ENCODE data around the gene ERGIC3.
"Not testable (repeated sequence)": the region's sequence is repeated elsewhere in the genome, so short reads cannot be mapped to it uniquely, and the experiment has no call there.

Gene ERGIC3

DNA sequence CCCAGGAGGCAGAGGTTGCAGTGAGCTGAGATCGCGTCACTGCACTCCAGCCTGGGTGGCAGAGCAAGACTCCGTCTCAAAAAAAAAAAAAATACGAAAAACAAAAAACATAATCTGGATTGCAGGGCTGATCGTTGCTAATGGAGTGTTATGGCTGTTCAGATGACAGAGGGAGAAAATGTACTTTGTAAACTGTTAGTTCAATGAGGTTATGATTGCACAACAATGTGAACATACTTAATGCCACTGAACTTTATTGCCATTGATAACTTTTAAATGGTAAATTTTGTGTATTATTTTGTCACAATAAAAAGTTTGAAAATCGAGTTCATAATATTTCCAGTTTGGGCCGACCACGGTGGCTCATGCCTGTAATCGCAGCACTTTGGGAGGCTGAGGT, 22.9 kb upstream of the ERGIC3 start:
- no peak for DNase-seq (ENCODE audit: low read depth)

DNA sequence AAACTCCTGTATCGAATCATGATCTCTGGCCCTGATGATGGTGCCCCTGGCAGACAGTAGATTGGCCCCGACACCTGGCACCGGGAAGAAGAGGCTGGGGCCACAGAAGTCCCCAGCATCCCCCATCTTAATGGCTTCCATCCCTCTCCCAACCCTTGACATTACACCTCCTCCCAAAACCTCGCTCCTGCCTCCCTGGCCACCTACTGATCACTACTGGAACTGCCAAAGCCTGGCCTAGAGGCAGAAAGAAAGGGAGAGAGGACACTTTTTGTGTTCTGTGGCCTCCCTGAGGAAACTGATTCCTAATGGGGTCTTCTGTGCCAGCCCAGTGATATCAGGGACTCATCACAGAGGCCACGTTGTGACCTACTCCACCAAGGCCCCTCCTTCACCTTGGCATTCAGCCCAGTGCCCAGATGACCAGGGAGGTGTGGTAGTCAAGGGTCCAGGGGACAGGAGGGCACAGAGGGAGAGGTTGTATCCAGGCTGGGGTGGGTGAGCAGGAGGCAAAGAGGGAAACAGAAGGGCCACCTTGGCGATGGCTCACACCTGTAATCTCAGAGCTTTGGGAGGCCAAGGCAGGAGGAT, 18.5 kb upstream of the ERGIC3 start:
- DNase-seq (ENCODE audit: low read depth), result no peak

DNA sequence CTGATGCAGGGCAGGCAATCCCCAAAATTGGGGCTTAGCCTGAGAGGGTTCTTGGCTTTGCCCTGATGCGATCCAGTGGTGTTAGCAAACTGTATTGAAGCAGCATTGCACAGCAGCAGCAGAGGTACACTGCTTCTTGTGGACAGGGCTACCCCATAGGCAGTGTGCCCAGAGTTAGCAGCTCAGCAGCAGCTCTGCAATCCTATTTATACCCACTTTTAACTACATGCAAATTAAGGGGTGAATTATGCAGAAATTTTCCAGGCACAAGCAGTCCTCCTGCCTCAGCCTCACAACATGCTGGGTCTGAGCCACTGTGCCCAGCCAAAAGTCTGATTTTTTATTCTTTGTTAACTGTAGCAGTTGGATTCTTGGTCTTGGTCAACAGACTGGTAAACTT, 16.2 kb upstream of the ERGIC3 start:
- DNase-seq (ENCODE audit: low read depth), result no peak

DNA sequence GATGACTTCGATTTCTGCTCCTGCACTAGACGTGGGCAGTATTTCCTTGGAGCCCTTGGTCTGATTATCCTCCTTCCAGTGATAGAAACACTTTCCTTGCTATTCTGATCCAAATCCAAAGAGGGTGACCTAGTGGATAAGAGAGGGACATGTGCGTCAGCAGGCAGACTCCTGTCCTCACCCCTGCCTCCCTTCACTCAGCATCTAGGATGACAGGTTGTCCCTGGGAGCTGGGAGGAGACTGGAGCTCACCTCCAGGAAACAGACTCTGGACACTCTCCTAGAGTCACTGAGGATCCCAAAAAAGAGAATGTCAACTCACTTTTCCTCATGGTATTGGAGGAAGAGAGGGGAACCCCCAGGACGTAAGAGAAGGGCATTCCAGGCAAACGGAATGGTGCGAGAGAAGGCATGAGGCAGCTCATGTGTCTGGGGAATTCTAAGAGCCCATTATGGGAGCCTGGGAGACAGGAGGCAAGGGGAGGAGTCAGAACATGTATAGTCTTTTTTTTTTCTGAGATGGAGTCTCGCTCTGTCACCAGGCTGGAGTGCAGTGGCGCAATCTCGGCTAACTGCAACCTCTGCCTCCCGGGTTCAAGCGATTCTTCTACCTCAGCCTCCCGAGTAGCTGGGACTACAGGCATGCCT, 14.6 kb upstream of the ERGIC3 start:
- DNase-seq (ENCODE audit: low read depth), result no peak

DNA sequence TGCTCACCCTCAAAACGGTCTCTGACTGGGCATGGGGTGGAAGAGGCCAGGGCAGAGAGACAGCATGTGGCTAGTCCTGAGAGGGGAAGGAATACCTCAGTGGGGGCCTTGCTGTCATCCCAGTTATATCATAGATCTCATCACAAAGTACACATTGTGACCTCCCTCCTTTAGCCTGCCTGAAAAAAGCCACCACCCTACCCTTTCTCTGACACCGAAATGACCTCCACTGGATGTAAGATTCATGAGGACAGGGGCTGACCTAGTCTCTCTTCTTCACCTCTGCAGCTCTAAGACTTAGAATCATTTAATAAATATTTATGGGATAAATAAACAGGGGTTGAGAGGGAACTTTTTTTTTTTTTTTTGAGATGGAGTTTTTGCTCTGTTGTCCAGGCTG, 12.3 kb upstream of the ERGIC3 start, which contains the start of gene C20orf173:
TSS of gene C20orf173 (minus strand) at position 101 of the 400 bp plus-strand sequence. CDS start 279 bp downstream, outside the sequence.
- DNase-seq (ENCODE audit: low read depth), result no peak

DNA sequence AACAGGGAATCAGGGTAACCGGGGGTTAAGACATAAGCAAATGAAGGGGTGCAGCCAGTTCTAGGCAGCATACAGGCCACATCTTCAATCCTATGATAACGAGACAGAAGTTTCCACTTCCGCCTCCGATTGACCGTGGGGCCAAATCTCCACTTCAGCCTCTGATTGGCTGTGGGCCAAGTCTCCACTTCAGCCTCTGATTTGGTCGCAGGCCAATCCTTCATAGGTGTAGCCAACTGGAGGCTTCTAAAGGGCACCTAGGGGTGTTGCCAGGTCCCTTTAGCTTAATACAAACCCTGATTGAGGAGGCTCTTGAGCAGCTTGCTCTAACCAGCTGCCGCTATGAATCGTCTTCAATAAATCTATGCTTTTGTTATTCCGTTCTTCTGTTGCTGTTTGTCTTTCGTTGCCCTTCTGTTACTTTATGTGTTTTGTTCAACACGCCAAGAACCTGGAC, 2.1 kb upstream of the ERGIC3 start:
- no peak for DNase-seq (ENCODE audit: low read depth)

DNA sequence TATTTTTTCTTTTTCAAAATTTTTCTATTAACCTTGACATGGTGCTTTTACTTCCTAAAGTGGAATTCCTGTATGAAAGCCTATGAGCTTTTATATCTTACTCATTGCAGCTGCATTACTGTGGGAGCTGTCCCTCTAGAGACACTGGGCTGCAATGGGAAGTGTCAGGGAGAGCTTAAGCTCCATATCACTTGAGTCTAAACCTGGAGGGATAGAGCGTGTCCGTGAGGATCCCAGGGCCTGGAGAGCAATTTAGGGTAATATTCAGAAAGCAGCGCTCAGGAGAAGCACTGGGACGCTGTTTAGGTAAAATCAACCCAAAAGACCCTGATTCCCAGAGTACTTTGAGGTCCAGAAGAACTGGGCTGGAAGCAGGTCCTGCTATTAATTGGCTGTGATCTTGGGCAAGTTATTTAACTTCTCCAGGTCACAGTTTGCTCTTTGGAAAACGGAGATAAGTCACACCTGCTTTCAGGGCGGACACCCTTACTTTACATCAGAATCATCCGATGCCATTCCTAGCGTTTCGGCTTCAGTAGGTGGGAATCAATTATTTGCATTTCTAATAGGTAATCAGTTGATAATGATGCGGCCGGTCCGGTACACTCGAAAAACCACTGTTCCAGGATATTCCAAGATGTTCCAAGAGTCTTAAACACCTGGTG, 628 bp upstream of the ERGIC3 start:
- no peak for DNase-seq (ENCODE audit: low read depth)

DNA sequence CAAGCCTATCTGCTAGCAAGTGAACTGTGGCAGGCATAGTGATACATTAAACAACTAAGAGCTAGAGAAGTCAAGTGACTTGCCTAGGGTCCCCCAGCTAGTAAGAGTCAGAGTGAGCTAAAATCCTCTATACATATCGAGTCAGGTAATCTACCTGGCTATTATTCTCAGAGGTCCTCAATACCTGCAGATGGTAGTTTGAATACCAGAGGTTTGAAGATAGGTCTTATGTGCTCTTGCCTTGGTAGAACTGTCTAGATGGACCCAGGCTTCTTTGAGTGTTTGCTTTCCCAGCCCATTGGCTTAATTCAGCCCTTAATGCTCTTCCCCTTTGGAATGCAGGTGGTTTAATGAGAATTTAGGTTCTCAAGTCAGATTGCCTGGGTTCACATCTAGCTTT, 1.1 kb downstream of the ERGIC3 start:
- no peak for DNase-seq (ENCODE audit: low read depth)

DNA sequence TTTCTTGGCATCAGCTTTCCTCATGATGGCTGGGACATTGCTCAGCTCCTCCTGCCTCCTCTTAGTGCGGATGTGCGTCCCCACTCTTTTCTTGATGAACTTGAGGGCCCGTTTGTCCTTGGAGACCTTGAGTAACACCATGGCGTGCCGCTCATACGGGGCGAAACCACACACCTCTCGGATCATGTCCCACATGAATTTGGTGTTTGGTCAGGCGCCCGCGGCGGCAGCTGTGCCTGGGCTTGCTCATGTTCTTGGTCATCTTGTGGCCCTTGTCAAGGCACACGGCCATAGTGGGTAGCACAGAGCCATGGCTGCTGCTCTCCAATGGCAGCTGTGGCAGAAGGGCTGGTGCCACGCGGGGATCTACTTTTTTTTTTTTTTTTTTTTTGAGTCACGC, 2.6 kb downstream of the ERGIC3 start:
- DNase-seq (ENCODE audit: low read depth), result no peak

DNA sequence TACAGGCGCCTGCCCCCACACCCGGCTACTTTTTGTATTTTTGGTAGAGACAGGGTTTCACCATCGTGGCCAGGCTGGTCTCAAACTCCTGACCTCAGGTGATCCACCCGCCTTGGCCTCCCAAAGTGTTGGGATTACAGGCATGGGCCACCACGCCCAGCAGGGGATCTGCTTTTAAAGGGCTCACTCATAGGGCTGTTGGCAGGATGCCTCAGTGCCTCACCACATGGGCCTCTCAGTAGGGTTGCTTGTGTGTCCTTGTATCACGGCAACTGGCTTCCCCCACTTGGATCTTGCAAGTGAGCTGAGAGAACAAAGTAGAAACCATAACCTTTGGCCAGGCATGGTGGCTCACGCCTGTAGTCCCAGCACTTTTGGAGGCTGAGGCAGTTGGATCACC, 3.1 kb downstream of the ERGIC3 start:
- DNase-seq (ENCODE audit: low read depth), result not testable (repeated sequence)

DNA sequence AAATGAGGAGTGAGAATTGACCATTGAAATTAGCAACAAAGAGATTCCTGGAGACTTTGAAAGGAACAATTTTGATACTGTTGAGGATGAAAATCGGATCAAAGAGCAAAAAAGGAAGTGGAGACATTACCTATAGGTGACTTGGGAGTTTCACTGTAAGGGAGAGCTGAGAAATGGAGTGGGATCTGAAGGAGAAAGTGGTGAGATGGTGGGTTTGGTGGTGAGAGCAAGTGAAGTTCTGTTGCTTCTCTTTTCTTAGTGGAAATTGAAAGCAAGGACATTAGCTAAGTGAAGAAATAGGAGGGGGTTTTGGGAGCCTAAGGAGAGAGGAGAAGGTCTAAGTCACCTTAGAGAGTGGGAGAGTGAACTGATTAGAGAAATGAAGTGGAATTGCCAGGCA, 4.2 kb downstream of the ERGIC3 start:
- DNase-seq (ENCODE audit: low read depth), result no peak

DNA sequence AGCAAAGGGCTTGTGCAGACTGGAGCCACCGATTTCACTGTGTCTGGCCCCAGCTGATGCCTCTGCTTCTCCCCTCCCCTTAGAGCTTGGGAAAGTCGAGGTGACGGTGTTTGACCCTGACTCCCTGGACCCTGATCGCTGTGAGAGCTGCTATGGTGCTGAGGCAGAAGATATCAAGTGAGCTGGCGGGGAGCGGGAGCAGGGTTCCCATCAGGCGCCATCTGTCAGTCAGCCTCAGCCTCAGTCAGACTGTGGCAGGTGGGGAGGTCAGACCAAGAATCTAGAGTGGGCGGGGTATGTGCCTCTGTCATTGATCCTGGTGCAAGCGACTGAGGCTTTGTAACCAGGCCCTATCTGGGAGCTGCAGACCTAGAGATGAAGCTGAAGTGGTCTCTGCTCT, 5.5 kb downstream of the ERGIC3 start:
- DNase-seq (ENCODE audit: low read depth), result no peak

DNA sequence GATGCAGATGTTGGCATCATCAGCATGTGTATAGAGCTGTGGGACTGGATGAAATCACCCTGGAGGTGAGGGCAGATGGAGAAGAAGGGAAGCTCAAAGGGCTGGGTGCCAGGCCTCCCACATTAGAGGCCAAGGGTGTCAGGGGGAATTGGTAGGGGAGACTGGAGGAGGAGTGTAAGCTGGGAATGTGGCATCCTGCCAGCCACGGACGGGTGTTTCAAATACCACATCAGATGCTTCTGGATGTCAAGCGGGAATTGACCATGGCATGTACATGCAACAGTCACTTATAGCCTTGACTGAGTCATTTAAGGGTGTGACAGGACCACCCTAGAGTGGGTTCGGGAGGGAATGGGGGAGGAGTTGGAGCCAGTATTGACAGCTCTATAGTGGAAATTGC, 9.6 kb downstream of the ERGIC3 start:
- DNase-seq (ENCODE audit: low read depth), result no peak

DNA sequence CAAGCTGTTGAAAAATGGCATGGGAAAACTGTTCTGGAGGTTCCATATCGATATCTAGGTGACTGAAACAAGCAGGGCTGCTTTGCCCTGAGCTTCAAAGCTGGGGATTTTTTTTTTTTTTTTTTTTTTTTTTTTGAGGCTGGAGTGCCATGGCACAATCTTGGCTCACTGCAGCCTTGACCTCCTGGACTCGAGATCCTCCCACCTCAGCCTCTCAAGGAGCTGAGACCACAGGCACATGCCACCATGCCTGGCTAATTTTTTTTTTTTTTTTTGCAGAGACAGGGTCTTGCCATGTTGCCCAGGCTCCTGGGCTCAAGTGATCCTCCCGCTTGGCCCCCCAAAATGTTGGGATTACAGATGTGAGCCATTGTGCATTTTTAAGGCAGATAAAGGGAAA, 11.0 kb downstream of the ERGIC3 start:
- no peak for DNase-seq (ENCODE audit: low read depth)

DNA sequence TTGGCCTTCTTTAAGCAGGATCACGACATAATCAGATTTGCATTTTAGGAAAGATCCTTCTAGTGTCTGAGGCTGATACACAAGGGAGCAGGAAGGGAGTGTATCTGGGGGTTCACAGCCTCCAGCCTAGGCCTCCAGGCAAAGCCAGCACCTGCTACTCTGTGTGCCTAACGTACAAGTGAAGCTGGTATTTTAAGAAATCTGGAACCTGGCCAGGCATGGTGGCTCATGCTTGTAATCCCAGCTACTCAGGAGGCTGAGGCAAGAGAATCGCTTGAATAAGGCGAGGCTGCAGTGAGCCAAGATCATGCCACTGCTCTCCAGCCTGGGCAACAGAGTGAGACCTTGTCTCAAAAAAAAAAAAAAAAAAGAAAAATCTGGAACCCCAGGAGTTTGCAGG, 13.6 kb downstream of the ERGIC3 start:
- DNase-seq (ENCODE audit: low read depth), result not testable (repeated sequence)

DNA sequence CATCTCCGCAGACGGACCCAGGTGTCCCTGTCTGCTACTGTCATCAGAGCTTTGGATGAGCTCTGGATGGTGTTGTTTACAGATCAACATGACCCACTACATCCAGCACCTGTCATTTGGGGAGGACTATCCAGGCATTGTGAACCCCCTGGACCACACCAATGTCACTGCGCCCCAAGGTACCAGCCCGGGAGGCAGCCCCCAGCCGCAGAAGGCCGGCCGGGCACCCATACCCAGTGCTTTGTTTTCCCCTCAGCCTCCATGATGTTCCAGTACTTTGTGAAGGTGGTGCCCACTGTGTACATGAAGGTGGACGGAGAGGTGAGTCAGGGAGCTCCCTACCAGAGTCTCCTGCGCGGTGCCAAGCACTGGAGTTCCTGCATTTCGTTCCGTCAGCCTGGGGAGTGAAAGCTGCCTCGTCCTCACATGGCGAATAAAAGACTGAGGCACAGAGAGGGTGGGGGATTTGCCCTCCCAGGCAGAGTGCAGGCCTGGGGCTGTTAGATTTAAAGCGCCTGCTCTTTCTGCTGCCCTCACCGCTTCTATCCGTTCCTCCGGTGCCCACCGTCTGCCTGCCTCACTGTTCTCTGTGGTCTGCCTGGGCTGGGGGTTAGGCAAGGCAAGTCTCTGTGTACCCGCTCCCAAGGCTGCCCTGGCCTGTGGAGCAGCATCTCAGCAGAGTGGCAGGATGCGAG, 14.2 kb downstream of the ERGIC3 start:
- DNase-seq (ENCODE audit: low read depth), result no peak

DNA sequence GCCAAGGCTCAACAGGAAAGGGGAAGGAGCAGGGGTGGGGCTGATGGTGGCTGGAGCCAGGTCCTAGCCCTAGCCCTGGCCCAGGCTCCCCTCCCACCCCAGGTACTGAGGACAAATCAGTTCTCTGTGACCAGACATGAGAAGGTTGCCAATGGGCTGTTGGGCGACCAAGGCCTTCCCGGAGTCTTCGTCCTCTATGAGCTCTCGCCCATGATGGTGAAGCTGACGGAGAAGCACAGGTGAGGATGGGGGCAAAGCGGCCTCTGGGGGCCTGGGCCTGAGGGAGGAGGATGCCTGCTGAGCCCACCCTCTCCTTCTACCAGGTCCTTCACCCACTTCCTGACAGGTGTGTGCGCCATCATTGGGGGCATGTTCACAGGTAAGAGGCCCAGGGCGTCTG, 15.0 kb downstream of the ERGIC3 start:
- no peak for DNase-seq (ENCODE audit: low read depth)

DNA sequence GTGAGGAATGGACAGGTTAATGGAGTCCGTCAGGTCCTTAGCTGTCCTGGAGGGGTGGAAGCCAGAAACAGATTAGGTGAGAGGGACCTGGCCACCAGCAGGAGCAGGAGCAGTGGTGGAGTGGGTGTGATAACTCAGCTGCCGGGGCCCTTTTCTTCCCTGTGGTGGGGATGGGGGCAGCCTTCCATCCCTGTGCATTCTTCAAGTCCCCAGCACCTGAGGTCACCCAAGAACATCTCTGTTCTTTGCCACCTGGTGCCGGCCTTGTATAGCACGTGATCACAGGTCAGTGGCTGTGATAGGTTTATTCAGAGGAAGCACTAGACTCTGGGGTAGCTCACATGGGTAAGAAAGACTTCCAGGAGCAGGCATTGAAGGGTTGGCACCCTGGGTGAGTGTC, 16.6 kb downstream of the ERGIC3 start:
- DNase-seq (ENCODE audit: low read depth), result no peak

DNA sequence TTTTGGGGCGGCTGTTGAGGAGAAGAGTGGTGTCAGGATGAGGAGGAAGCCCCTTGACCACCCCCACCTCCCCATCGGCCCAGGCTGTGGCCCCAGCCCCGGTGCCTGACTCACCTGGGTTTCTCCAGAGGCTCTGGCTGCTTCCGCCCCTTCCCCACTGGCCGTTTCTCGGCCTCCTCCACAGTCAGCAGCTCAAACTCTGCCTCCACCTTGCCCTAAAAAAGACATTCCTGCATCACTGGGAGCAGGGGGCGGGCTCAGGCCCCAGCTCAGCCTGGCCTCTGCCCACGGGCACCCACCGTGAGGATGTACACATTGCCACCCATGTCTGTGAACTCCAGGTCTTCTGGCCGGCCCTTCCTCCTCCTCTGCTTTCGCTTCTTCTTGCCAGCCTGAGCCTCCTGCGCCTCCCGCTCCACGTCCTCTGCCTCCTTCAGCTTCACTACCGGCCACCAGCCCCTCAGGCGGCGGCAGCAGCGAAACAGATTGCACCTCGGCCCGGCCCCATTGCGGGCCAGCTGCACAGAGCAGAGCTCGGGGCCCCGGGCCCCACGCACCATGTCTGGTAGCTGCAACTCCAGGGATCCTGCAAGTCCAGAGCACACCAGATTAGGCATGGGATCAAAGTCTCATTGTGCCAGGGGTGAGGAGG, 17.3 kb downstream of the ERGIC3 start:
- no peak for DNase-seq (ENCODE audit: low read depth)

DNA sequence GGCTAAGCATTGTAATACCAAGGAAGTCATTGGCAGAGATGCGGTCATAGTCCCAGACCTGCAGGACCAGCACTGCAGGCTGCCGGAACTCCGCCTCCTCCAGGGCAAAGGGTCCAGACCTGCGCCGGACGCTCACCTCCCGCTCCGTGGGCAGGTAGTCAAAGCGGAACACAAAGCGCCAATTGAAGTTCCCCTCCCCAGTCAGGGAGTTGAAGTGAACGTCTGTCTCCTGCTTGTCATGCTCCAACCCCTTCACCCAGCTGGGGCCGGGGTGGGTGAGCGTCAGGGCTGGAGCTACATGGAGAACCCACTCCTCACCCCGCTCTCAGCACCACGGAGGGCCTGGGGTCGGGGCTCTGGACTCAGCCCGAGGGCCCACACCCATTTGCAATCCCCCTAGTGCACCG, 18.2 kb downstream of the ERGIC3 start:
- DNase-seq (ENCODE audit: low read depth), result no peak

DNA sequence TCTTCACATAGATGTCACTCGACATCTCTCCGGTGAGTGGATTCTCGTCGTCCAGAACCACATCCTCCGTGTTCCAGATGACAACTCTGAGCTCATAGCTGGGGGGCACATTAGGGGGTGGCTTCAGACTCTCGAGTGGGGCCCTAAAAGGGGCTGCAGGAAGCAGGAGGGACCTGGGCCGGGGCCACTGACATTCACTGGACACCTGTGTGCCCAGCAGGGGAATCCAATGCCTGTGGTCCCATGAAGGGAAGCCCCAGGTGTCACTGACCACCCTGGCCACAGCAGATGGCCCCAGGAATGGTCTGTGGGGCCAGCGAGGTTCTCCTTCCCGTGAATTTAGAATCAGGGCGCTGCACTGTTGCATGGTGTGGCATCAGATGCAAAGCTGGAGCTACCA, 18.7 kb downstream of the ERGIC3 start:
- DNase-seq (ENCODE audit: low read depth), result no peak

DNA sequence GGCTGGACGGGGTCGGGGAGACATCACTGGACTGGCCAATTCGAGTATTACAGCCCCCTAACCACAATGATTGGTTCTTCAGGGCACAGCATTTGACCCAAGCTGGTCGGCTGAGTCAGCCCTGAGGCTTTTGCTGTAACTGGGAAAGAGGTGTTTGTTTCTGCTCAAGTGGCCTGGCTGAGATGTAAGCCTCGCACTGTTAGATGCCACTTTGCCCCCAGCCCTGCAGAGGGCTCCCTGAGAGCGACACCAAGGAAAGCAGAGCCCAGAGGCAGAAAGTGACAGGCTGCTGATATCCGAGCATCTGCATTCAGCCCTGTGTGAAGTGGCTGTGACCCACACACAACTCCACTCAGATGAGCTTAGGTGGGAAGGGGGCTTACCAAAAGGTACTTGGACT, 19.4 kb downstream of the ERGIC3 start:
- no peak for DNase-seq (ENCODE audit: low read depth)
